NCI-H2107 treated with DMSO at 0.1 percent for 48 hours (cell line): Measurements from ENCODE around the gene ARFIP2.
"Not testable (repeated sequence)": the region's sequence is repeated elsewhere in the genome, so short reads cannot be mapped to it uniquely, and the experiment has no call there.

Experiments
- DNase-seq: peaks from one replicate; lab custom pipeline; 2025; ENCODE audit not compliant: unreplicated experiment; lab: John Stamatoyannopoulos, UW

Gene ARFIP2, protein sequence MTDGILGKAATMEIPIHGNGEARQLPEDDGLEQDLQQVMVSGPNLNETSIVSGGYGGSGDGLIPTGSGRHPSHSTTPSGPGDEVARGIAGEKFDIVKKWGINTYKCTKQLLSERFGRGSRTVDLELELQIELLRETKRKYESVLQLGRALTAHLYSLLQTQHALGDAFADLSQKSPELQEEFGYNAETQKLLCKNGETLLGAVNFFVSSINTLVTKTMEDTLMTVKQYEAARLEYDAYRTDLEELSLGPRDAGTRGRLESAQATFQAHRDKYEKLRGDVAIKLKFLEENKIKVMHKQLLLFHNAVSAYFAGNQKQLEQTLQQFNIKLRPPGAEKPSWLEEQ

GRCh38 chr11:6481012-6481923, at the start of gene ARFIP2, which contains the start of gene TIMM10B:
TSS of gene ARFIP2 (minus strand) at chr11:6481331. CDS start at chr11:6480421, 910 bp downstream.
TSS of gene TIMM10B (plus strand) at chr11:6481501. CDS start at chr11:6481517, 16 bp downstream.
- DNase-seq: peak; percentile 85

DNA sequence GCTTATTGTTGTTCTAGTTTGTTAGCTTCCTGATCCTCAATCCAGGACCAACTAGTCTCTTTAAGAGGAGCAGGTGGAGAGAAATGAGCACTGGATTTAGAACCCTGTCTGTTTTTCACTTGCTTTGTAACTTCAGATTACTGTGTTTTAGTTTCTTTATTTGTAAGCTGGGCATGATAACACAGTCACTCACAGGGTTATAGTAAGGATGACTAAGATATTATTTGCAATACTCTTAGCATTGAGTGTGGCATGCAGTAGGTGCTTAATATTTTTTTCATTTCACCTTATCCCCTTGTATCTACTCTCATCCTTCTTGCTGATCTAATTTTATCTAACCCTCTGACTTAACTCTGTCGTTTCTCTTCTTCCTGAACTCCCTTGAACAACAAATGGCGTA, 49.7 kb upstream of the ARFIP2 start:
- no peak for DNase-seq

DNA sequence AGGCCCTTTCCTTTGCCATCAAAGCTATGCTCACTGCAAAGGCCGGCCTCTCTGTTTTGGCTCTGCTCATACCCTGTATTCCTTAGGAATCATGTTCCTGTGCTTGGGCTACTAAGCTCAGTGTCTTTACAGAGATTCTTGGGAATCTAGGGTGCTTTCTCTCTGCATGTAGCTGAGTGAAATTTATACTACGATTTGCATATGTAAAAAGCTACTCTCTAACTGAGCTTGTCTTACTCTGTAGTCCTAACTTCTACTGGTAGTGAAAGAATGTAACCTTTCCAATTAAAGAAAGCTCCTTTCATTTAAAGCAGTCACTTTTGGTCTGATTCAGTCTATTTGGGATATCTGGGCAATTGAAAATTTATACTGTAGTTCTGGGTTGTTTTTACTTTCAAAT, 48.1 kb upstream of the ARFIP2 start:
- no peak for DNase-seq

DNA sequence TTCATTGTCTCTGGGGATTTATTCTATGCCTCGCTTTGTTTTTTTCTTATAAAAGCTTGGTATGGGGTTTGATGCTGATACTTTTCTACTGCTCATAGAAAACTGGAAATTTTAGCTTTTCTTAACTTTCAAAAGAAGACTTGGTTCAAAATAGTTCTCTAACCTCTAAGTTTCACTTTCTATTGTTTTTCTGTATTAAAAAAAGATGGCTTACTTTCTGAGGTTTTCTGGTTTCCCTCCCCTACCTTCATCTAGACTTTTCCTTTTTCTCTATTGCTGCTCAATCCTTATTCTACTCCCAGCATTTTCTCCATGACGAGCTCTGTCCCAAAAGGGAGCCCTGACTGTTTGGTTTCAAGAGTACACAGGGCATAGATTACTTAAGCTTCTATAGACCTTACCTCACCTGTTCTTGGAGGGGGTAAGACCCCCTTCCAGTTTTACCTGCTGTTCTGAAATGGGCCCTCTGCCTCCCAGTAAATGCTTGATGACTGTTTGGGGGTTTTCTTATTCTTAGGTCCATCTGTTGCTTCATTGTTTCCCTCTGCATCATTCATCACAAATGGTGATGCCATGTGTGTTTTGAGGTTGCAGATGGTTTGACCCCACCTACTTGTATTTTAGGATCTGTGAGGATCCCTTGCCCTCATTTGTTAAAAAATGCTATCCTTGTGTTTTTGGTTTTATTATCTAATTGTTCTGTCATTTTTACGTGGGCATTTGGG, 45.4 kb upstream of the ARFIP2 start:
- DNase-seq: no peak

- DNase-seq: no peak
These were observed 42.1 kb upstream of the ARFIP2 start for GRCh38 chr11:6523253-6523652.

- DNase-seq: not testable (repeated sequence)
These were observed 40.8 kb upstream of the ARFIP2 start for GRCh38 chr11:6521946-6522345.

- no peak for DNase-seq
These were observed 39.1 kb upstream of the ARFIP2 start for GRCh38 chr11:6520265-6520664.

DNA sequence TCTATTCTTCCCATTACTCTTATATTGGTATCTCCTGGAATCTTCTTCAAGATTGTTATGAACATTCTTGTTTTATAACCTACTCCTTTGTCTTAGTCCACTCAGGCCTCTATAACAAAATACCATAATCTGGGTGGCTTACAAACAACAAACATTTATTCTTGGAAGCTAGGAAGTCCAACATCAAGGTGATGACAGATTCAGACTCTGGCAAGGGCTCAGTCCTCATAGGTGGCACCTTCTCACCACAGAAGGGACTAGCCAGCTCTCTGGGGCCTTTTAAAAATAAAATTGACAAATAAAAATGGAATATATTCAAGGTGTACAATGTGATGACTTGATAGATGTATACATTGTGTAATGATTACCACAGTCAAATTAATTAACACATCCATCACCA, 35.7 kb upstream of the ARFIP2 start:
- DNase-seq: no peak

- peak; percentile 26 for DNase-seq
These were observed 24.6 kb upstream of the ARFIP2 start for GRCh38 chr11:6505577-6506240.

- DNase-seq: no peak
These were observed 23.0 kb upstream of the ARFIP2 start for GRCh38 chr11:6504166-6504565.

DNA sequence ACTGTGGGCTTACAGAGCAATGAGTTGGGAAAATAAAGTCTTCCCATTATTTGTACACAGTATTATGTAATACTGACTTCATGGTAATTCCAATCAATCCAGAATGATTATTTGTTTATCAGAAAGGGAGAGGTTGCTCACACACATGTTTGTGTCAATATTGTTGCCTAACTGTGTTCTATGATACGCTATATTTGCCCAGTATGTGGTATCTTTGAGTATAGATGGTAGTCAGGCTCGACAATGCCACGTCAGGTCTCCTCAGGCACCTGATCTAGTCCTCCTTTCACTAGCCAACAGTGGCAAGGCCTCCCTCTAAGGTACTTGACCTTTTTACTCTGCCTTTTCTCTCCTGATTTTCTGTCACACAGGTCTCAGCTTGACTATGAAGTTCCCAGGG, 21.3 kb upstream of the ARFIP2 start:
- DNase-seq: no peak

GRCh38 chr11:6498544-6498943, 17.4 kb upstream of the ARFIP2 start:
- DNase-seq: no peak

DNA sequence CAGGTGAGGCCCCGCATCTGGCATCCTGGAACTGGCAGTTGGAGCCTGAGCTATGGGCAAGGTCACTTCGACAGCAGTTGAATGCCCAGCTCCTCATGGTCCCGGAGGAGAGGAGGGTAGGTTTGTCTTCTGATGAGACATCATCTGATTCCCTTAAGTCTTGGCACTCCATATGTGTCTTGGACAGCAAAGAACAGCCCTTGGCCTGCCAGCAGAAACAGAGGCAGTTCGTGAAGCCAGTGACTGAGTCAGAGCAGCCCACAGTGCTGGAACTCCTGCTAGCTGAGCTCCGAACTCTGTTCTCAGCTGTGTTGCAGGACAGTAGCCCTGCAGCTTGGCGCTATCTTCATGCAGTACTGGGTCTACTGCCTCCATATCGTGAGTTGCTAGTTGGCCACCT, 17.0 kb upstream of the ARFIP2 start:
- DNase-seq: no peak

GRCh38 chr11:6497069-6497839, 16.1 kb upstream of the ARFIP2 start, which contains the start of gene DNHD1:
TSS of gene DNHD1 (plus strand) at chr11:6497280. CDS start at chr11:6498216, 936 bp downstream.
- DNase-seq: no peak

DNA sequence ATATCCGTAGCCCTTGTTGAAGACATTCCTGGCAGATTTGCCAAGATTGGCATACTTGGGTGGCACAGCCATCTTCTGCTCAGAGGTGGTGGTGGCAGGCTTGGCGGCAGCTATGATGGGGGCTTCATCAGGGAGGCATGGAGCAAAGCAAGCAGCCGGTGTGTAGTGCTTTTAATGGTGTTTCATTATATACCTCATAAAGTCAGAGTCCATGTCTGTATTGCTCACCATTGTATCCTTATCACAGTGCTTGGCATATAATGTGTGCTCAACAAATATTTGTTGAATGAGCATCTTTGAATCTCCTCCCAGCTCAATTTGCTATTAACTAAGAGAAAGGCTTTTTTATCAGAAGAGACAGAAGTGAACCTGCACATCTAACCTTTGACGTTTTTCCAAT, 8.2 kb upstream of the ARFIP2 start:
- DNase-seq: no peak

DNA sequence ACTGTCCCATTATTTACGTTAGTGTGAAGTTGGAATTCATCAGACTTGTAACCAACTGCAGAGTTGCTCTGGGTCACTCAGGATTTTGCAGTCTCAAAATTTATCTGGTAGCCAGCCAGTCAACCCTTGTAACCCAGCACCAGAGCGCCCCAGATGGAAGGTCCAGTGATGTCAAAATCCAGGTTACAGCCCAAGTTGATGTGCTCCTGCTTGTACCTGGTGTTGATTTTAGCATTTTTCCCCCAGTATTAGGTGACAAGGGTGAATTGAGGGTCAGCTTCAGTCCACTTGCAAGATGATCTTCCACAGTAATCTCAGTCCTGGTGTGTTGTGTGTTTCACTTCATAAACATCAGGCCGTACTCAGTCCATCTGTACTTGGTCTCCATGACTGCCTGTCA, 7.7 kb upstream of the ARFIP2 start:
- DNase-seq: no peak

- no peak for DNase-seq
These were observed 7.2 kb upstream of the ARFIP2 start for GRCh38 chr11:6488342-6488741.

GRCh38 chr11:6486938-6487337, 5.8 kb upstream of the ARFIP2 start:
- no peak for DNase-seq

DNA sequence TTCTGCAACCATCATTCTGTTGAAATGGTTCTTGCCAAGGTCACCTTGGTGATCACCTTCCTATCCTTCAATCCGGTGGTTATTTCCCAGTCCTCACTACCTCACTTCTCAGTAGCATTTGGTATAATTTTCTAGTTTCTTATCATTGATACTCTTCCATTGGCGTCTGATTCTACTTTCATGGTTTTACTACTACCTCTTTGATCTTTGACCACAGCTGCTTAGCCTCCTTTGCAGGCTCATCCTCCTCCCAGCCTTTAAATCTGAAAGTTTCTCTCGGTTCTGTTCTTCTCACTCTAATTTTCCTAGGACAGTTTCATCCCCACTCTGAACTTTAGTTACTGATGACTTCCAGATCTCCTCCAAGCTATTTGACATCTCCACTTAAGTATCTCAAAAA, 5.1 kb upstream of the ARFIP2 start:
- no peak for DNase-seq

- DNase-seq: no peak
These were observed 4.5 kb upstream of the ARFIP2 start for GRCh38 chr11:6485661-6486060.
